A549 (cell line): ENCODE results near the gene FILIP1L. TPM values are rescaled to one million over a fixed set of nuclear protein-coding genes. Genes with fewer than 3 reads are reported as not detected.

Experiments used
- ATAC-seq, 2 experiments: fragments of 200-7000 bp in 1 of 2; fragments of >200 bp in 1 of 2; cut with Nextera tagmentation in 1 of 2; cut with Tn5 transposase in 1 of 2; 3 replicates each; pipeline versions ENCODE4 v1.8.0 to v1.9.1; 2018 to 2020; ENCODE audit warnings: mild to moderate bottlenecking in 1 of 2, moderate library complexity in 1 of 2
- CTCF ChIA-PET: fragments of 300-600 bp; sonication (Branson Sonifier 250); formaldehyde crosslinking; extraction: SDS; loops from one replicate; lab custom pipeline; 2021; ENCODE audit warnings: antibody characterized with exemption, inconsistent platforms; lab: Yijun Ruan, JAX
- POLR2A ChIA-PET: fragments of 350-600 bp; formaldehyde crosslinking; extraction: SDS; loops from one replicate; lab custom pipeline; 2021; ENCODE audit warnings: antibody characterized with exemption, inconsistent platforms; lab: Yijun Ruan, JAX
- DNase-seq, 2 experiments: peaks; one replicate each; pipeline versions ENCODE4 v3.0.0 to v3.0.0-alpha.2; 2011 to 2016; ENCODE audit warnings: low read depth in 1 of 2, low spot score in 1 of 2
- FAIRE-seq: peaks from 2 replicates; lab custom pipeline; 2011; peaks lifted over from hg19 to GRCh38; lab: Jason Lieb, UNC
- H3K27ac ChIP-seq, 2 experiments: fragments of >200 bp; sonication (Bioruptor Twin); formaldehyde crosslinking; 3 replicates each; pipeline ENCODE4 v1.5.1; 2016 to 2017
- H3K4me1 ChIP-seq: fragments of >200 bp; sonication (Bioruptor Twin); formaldehyde crosslinking; 3 replicates; pipeline ENCODE4 v1.6.1; 2016
- H3K4me2 ChIP-seq: fragments of >200 bp; sonication (Bioruptor Twin); formaldehyde crosslinking; 3 replicates; pipeline ENCODE4 v1.6.1; 2016
- H3K4me3 ChIP-seq: fragments of >200 bp; sonication (Bioruptor Twin); formaldehyde crosslinking; 3 replicates; pipeline ENCODE4 v1.5.1; 2016
- H3K9me3 ChIP-seq: fragments of >200 bp; sonication (Bioruptor Twin); formaldehyde crosslinking; 3 replicates; pipeline ENCODE4 v1.6.1; 2016
- ATOH8 ChIP-seq: fragments of 250-450 bp; sonication (Bioruptor Pico); IDR thresholded peaks from 2 replicates; pipeline ENCODE4 v1.5.0; 2020; ENCODE audit warnings: low read depth, mild to moderate bottlenecking, moderate library complexity
- CBX2 ChIP-seq: fragments of 200-600 bp; sonication (generic); IDR thresholded peaks from 2 replicates; pipeline ENCODE4 v1.6.1; 2016; ENCODE audit warnings: low read depth, mild to moderate bottlenecking, borderline replicate concordance
- CEBPB ChIP-seq, 2 experiments: fragments of >200 bp in 1 of 2; sonication (Bioruptor Twin) in 1 of 2; formaldehyde crosslinking in 1 of 2; IDR thresholded peaks; 2 replicates each; pipeline ENCODE4 v1.6.1; 2012 to 2016
- CTCF ChIP-seq: fragments of >200 bp; sonication (Bioruptor Twin); formaldehyde crosslinking; IDR thresholded peaks from 3 replicates; pipeline ENCODE4 v1.5.1; 2016
- FOSB ChIP-seq: fragments of 250-450 bp; sonication (Bioruptor Pico); IDR thresholded peaks from 2 replicates; pipeline ENCODE4 v1.5.0; 2020; ENCODE audit warnings: mild to moderate bottlenecking, moderate library complexity
- FOSL2 ChIP-seq, 2 experiments: fragments of 450-650 bp in 1 of 2; fragments of >200 bp in 1 of 2; sonication (Bioruptor Twin) in 1 of 2; formaldehyde crosslinking; IDR thresholded peaks; 2 replicates each; pipeline versions ENCODE4 v1.5.0 to v1.6.1; 2016 to 2020; ENCODE audit warnings: mild to moderate bottlenecking in 1 of 2, moderate library complexity in 1 of 2
- GATA3 ChIP-seq: IDR thresholded peaks from 2 replicates; pipeline ENCODE4 v1.6.1; 2012; ENCODE audit warnings: borderline replicate concordance
- HOXB5 ChIP-seq: fragments of 250-450 bp; sonication (Bioruptor Pico); IDR thresholded peaks from 2 replicates; pipeline ENCODE4 v1.5.0; 2020; ENCODE audit warnings: mild to moderate bottlenecking, moderate library complexity
- JUN ChIP-seq, 2 experiments: fragments of >200 bp; sonication (Bioruptor Twin); formaldehyde crosslinking; IDR thresholded peaks; 2 replicates in 1 of 2; 3 replicates in 1 of 2; pipeline ENCODE4 v1.6.1; 2016 to 2017
- JUNB ChIP-seq: fragments of >200 bp; sonication (Bioruptor Twin); formaldehyde crosslinking; IDR thresholded peaks from 2 replicates; pipeline ENCODE4 v1.6.1; 2016
- KDM1A ChIP-seq: fragments of 200-600 bp; sonication (generic); IDR thresholded peaks from 2 replicates; pipeline ENCODE4 v1.6.1; 2016; ENCODE audit warnings: low read depth, mild to moderate bottlenecking
- KDM5A ChIP-seq: fragments of 200-600 bp; sonication (generic); IDR thresholded peaks from 2 replicates; pipeline ENCODE4 v1.6.1; 2016; ENCODE audit warnings: antibody characterized with exemption, mild to moderate bottlenecking
- MAFK ChIP-seq: fragments of 450-650 bp; IDR thresholded peaks from 2 replicates; pipeline ENCODE4 v1.6.1; 2014; ENCODE audit not compliant: partially characterized antibody
- NFE2L2 ChIP-seq: fragments of 150-350 bp; conservative IDR thresholded peaks from 2 replicates; pipeline ENCODE4 v1.6.1; 2014; ENCODE audit warnings: low read length
- RAD21 ChIP-seq, 2 experiments: fragments of >200 bp in 1 of 2; sonication (Bioruptor Twin) in 1 of 2; formaldehyde crosslinking in 1 of 2; IDR thresholded peaks in 1 of 2; conservative IDR thresholded peaks in 1 of 2; 2 replicates in 1 of 2; 3 replicates in 1 of 2; pipeline ENCODE4 v1.6.1; 2012 to 2018; ENCODE audit warnings: inconsistent platforms in 1 of 2
- RCOR1 ChIP-seq: fragments of 150-350 bp; IDR thresholded peaks from 2 replicates; pipeline ENCODE4 v1.6.1; 2014; ENCODE audit warnings: antibody characterized with exemption, low read length, low read depth
- RFX5 ChIP-seq: fragments of 450-650 bp; IDR thresholded peaks from 2 replicates; pipeline ENCODE4 v1.7.1; 2014; ENCODE audit warnings: antibody characterized with exemption, mild to moderate bottlenecking, moderate library complexity
- RNF2 ChIP-seq: fragments of 200-600 bp; sonication (generic); IDR thresholded peaks from 2 replicates; pipeline ENCODE4 v1.6.1; 2016; ENCODE audit warnings: low read depth, mild to moderate bottlenecking, antibody characterized with exemption, moderate library complexity, borderline replicate concordance
- TFCP2L1 ChIP-seq: fragments of 250-450 bp; sonication (Bioruptor Pico); IDR thresholded peaks from 2 replicates; pipeline ENCODE4 v1.5.0; 2021; ENCODE audit warnings: mild to moderate bottlenecking
- WGBS: methylation state at CpG from one replicate; pipeline ENCODE4 v1.1.6; 2017; ENCODE audit errors: missing lambda C conversion rate; 5-methylcytosine and 5-hydroxymethylcytosine counted together
- polyA plus RNA-seq, 4 experiments: library from polyadenylated mRNA; depleted of rRNA in 3 of 4; stranded (reverse); fragments of >200 nt; fragmentation: RNase III in 1 of 4; extraction: RNeasy Plus Mini Kit Qiagen cat#74134 plus additional on column Dnase treatment in 1 of 4; gene quantifications; 2 replicates in 3 of 4; 3 replicates in 1 of 4; pipeline ENCODE4 v1.2.3, GENCODE V29; 2011 to 2017
- TF ChIP-seq, protein P1 (sequence below): IDR thresholded peaks from 2 replicates; pipeline ENCODE4 v1.6.1; 2012; ENCODE audit warnings: low read depth, borderline replicate concordance

Gene FILIP1L
- polyA plus RNA-seq, 2 of the 4 experiments (the other 2 are of a cell fraction), result 0.19 to 0.45 TPM

- DNase-seq (peak in 1 of 2 experiments; percentile 58), ATAC-seq (peak; percentile 43 to 77; a peak in 4 of 6 replicates), FAIRE-seq (peak; percentile 85)
- Histone ChIP-seq H3K4me3 (0 out of 3 replicates have a peak overlapping the region, but pooled peaks have one; percentile 10), H3K4me1 (peaks cover 25% of the 10 kb centered on the region), H3K27ac (peak overlapping the region; percentile 43 to 62; a peak in 5 of 6 replicates), H3K9me3 (no peaks in the 10 kb centered on the region), H3K4me2 (peak overlapping the region; percentile 75)
- ChIA-PET POLR2A (interaction anchor here (0.6 to 1.1 kb wide), 3 partner anchors 9 to 441 kb away, joined by 3 to 4 read pairs (median 3); partner anchors contain the start of gene TBC1D23), CTCF (interaction anchor here (0.6 kb wide), 1 partner anchor 26 kb away, joined by 3 read pairs; no protein-coding TSS in a partner anchor)
- TF ChIP-seq HOXB5 (CRISPR knock-in tag), result 0 out of 2 replicates have a peak, but pooled peaks have one; percentile 24
- peak; percentile 73 for TF ChIP-seq FOSL2 (IDR thresholded peaks at IDR 0.05)
- peak; percentile 94 for TF ChIP-seq FOSL2 (CRISPR knock-in tag; IDR thresholded peaks at IDR 0.05)
- peak; percentile 80 for TF ChIP-seq JUNB
- TF ChIP-seq GATA3, result peak; percentile 69; the same call in 1 of the 2 replicates
- no peak for TF ChIP-seq FOSB
- TF ChIP-seq, protein P1, sequence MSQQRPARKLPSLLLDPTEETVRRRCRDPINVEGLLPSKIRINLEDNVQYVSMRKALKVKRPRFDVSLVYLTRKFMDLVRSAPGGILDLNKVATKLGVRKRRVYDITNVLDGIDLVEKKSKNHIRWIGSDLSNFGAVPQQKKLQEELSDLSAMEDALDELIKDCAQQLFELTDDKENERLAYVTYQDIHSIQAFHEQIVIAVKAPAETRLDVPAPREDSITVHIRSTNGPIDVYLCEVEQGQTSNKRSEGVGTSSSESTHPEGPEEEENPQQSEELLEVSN, result no peak
- peak; percentile 22 for TF ChIP-seq MAFK
- TF ChIP-seq JUN (IDR thresholded peaks at IDR 0.05), result 0 out of 5 replicates have a peak, but pooled peaks of 1 of the 2 experiments have one; percentile 40
- no peak for TF ChIP-seq KDM5A
- no peak for TF ChIP-seq CBX2
- peak; percentile 56 to 81; a peak in 3 of 4 replicates for TF ChIP-seq CEBPB (IDR thresholded peaks at IDR 0.05)
- no peak for TF ChIP-seq RNF2
- 1% methylated on average over 6 of the region's 6 CpGs for WGBS
These were observed 212.9 kb downstream of the FILIP1L start for GRCh38 chr3:99901200-99901926.

GRCh38 chr3:99900248-99900647 is 214.1 kb downstream of the FILIP1L start:
- ChIA-PET POLR2A (interaction anchor here (1.0 kb wide), 1 partner anchor 360 kb away, joined by 3 read pairs; the partner anchor contains the start of gene TBC1D23), CTCF (no interaction called here)
- H3K4me3 ChIP-seq, result no peak overlapping the region
- no peak overlapping the region for H3K4me2 ChIP-seq
- DNase-seq (no peak), FAIRE-seq (no peak), ATAC-seq (no peak)
- peak overlapping the region; percentile 0 to 58; a peak in 3 of 6 replicates for H3K27ac ChIP-seq
- peaks cover 37% of the 10 kb centered on the region for H3K4me1 ChIP-seq
- H3K9me3 ChIP-seq, result no peaks in the 10 kb centered on the region
- WGBS, result 97% methylated on average over 1 of the region's 1 CpG
- TF ChIP-seq RAD21 (conservative IDR thresholded peaks at IDR 0.05 in 1 of 2, IDR thresholded peaks at IDR 0.05 in 1 of 2) (no peak), RCOR1 (no peak), NFE2L2 (no peak), RFX5 (no peak), ATOH8 (CRISPR knock-in tag) (no peak), KDM1A (no peak), JUN (IDR thresholded peaks at IDR 0.05) (no peak), TFCP2L1 (CRISPR knock-in tag) (no peak), CTCF (no peak)
